Measurements from ENCODE around the gene LEFTY2.

LEFTY2 gene

DNA sequence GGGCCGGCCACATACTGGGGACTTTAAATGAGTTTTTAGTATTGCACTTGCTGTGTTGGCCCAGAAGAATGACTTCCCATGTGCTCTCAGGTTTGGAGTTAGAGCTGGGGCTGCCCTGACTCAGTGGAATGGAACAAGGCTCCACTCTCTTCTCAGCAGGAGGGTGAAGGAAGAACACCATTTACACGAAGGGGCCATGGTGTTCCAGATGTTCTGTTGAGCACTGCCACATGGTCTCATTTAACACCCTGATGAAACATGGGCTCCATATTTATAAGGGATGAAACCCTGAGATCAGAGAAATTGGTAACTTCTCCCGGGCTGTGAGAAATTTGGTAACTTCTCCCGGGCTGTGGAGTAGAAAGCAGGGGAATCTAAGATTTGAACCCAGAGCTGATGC lies 22.7 kb downstream of the LEFTY2 start:
- TF ChIP-seq, protein P1, sequence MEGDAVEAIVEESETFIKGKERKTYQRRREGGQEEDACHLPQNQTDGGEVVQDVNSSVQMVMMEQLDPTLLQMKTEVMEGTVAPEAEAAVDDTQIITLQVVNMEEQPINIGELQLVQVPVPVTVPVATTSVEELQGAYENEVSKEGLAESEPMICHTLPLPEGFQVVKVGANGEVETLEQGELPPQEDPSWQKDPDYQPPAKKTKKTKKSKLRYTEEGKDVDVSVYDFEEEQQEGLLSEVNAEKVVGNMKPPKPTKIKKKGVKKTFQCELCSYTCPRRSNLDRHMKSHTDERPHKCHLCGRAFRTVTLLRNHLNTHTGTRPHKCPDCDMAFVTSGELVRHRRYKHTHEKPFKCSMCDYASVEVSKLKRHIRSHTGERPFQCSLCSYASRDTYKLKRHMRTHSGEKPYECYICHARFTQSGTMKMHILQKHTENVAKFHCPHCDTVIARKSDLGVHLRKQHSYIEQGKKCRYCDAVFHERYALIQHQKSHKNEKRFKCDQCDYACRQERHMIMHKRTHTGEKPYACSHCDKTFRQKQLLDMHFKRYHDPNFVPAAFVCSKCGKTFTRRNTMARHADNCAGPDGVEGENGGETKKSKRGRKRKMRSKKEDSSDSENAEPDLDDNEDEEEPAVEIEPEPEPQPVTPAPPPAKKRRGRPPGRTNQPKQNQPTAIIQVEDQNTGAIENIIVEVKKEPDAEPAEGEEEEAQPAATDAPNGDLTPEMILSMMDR (conservative IDR thresholded peaks at IDR 0.05; ENCODE audit: low read length): no peak
- DNase-seq (ENCODE audit: low read depth): no peak
- no peak overlapping the region for H3K4me3 ChIP-seq (ENCODE audit: low read length)

DNA sequence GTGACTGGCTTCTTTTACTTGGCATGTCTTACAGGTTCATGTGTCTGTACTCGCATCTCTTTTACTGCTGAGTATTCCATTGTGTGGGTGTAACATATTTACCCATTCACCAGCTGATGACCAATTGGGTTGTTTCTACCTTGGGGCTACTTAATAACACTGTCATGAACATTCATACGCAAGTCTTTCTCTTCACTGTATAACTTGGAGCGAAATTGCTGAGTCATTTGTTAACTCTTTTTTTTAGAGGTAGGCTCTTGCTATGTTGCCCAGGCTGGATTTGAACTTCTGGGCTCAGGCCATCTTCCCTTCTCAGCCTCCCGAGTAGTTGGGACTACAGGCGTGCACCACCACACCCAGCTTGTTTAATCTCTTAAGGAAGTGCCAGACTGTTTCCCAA lies 23.5 kb downstream of the LEFTY2 start:
- DNase-seq (ENCODE audit: low read depth): no peak
- TF ChIP-seq, protein P1 (conservative IDR thresholded peaks at IDR 0.05; ENCODE audit: low read length): no peak
- no peak overlapping the region for H3K4me3 ChIP-seq (ENCODE audit: low read length)

DNA sequence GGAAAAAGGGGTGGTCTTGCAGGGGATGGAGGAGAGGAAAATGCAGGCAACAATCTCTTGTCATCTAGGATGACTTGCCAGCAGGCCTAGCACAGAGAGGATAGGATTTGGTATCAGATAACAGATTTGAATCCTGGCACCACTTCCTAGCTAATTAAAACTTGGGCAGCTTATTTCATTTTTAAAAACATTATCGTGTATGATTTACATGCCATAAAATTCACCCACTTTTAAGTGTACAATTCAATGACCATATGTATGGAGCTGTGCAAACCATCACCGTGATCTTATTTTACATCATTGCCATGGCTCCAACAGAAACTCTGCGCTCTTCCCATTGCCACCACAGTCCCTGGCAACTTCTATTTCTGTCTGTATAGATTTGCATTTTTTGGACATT lies 23.9 kb downstream of the LEFTY2 start:
- TF ChIP-seq, protein P1 (conservative IDR thresholded peaks at IDR 0.05; ENCODE audit: low read length): no peak
- DNase-seq (ENCODE audit: low read depth): no peak
- no peak overlapping the region for H3K4me3 ChIP-seq (ENCODE audit: low read length)

DNA sequence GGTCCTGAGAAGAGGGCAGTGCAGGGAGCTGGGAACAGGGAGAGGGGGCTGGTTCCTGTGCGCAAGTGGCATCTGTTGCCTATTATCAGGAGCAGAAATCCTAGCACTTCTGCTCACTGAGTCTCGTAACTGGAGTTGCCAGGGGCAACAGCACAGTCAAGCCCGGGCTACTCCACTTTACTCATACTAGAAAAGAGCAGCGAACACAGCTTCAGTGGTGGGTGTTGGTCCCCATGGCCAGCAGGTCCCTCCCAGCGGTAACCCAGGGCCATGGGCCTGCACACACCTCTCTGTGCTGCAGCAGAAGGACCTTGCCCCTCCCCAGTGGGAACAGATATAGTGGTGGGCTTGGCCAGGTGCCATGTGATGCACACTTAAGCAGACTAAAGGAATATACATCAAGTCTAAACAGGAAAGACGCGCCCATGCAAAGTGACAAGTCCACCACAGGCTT lies 25.5 kb downstream of the LEFTY2 start:
- no peak overlapping the region for H3K4me3 ChIP-seq (ENCODE audit: low read length)

DNA sequence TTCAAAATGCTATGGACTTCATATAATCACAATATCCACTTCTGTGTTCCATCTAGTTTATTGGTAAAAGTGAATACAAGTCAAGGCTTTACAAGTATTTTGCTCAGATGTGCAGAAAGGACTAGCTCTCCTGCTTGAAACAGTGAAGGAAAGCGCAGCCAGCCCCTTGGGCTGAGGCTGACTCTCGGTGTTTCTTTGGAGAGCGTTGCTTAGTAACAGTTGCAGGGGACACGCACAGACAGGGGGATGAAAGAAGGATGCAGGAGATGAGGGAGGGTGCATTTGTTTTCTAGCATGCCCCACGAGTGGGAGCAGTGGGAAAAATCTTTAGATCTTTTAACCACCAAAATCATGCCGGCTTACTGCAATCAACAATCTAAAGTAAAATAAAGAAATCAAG lies 26.1 kb downstream of the LEFTY2 start:
- DNase-seq (ENCODE audit: low read depth): no peak
- TF ChIP-seq, protein P1 (conservative IDR thresholded peaks at IDR 0.05; ENCODE audit: low read length): no peak
- H3K4me3 ChIP-seq (ENCODE audit: low read length): no peak overlapping the region

More for the DNA sequence above, 25.5 kb downstream of the LEFTY2 start:
- TF ChIP-seq, protein P1 (conservative IDR thresholded peaks at IDR 0.05; ENCODE audit: low read length): no peak
- DNase-seq (ENCODE audit: low read depth): peak; percentile 18

DNA sequence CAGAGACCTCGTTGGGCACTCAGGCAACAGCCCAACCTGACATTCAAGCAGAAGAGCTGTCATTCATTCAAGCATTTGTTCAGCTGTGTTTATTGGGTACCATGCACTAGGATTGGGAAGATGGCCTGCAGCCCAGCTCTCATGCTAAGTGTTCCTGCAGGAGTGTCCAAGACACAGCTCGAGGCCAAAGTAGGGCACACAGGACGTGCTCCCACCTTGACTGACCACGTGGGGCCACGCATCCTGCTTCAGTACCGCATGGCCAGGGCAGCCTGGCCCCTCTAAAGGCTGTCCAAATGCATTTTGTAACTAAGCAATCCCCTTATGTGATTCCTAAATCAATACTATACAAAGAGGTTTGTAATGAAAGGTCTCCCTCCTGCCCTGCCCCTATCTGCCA lies 26.6 kb downstream of the LEFTY2 start:
- TF ChIP-seq, protein P1 (conservative IDR thresholded peaks at IDR 0.05; ENCODE audit: low read length): no peak
- no peak for DNase-seq (ENCODE audit: low read depth)
- no peak overlapping the region for H3K4me3 ChIP-seq (ENCODE audit: low read length)

DNA sequence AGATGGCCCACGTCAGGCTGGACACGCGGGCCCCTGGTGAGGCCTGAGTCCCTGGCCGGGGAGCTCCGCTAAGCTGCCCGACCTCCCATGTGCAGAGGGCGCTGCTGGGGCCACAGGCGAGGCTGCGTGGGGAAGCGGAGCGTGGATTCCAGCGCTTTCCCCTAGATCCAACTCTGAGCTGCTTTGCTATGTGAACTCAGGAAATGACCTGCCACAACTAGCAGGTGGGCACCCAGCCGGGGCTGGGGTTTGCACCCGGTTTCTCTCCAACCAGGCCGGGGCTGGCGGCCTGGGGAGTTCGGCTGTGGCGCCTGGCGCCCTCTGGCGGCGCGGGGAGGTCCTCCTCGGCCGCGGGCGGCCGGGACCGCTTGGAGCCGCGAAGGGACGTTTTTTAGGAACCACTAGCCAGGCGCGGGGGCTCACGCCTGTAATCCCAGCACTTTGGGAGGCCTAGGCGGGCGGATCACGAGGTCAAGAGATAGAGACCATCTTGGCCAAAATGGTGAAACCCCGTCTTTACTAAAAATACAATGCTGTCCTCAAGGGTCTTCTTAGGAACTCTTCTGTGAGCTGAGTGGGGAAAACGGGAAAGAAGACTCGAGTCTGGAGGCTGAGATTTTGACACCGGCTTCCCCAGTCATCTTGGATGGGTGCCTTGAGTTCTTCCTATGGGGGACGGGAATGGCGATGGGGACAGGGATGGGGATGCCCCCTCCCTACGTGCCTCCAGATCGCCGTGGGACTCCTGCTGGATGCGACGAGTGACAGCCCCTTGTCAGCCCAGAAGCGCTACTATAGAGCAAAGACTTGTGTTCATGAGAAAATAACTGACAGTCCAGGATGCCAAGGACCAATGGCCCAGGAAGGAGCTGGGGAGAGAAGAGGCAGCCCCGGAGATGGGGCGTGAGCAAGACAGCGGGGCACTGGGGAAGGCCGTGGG lies 29.6 kb downstream of the LEFTY2 start:
- TF ChIP-seq, protein P1 (conservative IDR thresholded peaks at IDR 0.05; ENCODE audit: low read length): peak; percentile 59
- peak; percentile 36 for DNase-seq (ENCODE audit: low read depth)
- no peak overlapping the region for H3K4me3 ChIP-seq (ENCODE audit: low read length)

Data from AG10803 (cell line).